NCI-H2107 treated with DMSO at 0.1 percent for 48 hours (cell line): ENCODE results near the gene HLA-DPB1.

Experiments used
- DNase-seq: peaks from one replicate; lab custom pipeline; 2025; ENCODE audit not compliant: unreplicated experiment; lab: John Stamatoyannopoulos, UW

The HLA-DPB1 gene

GRCh38 chr6:33128318-33128717 is 52.5 kb downstream of the HLA-DPB1 start:
- no peak for DNase-seq

- DNase-seq, result no peak
Observed at GRCh38 chr6:33132081-33132524, 56.3 kb downstream of the HLA-DPB1 start.

- DNase-seq, result no peak
Observed at GRCh38 chr6:33136310-33136900, 60.6 kb downstream of the HLA-DPB1 start.
